Measurements from ENCODE around the gene FRMD3. TPM values are rescaled to one million over a fixed set of nuclear protein-coding genes. Genes with fewer than 3 reads are reported as not detected.

The FRMD3 gene
- total and polyA plus RNA-seq, 4 donors, result 0.16 to 0.75 (median 0.48) TPM

DNA sequence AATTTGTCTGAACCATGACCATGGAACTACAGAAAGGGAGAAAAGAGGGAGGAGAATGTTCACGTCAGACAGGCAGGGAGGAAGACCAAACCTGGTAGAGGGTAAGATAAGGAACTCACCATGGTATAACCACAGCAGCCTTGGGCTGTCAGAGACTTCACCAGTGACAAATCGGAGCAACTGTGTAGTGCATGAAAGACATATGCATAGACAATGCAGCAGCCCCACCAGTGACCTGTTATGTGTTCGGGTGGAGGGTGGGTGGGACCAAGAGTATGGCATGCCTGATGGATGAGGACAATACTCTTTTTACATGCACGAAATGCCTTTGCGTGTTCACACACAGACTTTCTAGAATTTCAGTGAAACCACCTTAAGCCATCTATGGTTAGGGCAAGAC is 253.5 kb downstream of the FRMD3 start:
- no peak for DNase-seq (ENCODE audit: low spot score)
- 87% methylated on average over 5 of the region's 5 CpGs for whole genome bisulfite sequencing
- H3K4me1 ChIP-seq (ENCODE audit: control insufficient read depth in 4 of 4, insufficient read depth in 4 of 4, low read length in 3 of 4), result peaks cover 0 to 2% (median 0%) of the 10 kb centered on the region in 4 donors

More for the DNA sequence above, 253.5 kb downstream of the FRMD3 start:
- H3K9ac ChIP-seq (ENCODE audit: low read depth in 1 of 2, low read length in 2 of 2), result no peak overlapping the region
- no peaks in the 10 kb centered on the region for H3K9me3 ChIP-seq (ENCODE audit: control insufficient read depth in 4 of 4, low read length in 3 of 4)
- TF ChIP-seq GABPA (IDR thresholded peaks at IDR 0.05 in 1 of 2, conservative IDR thresholded peaks at IDR 0.05 in 1 of 2), result no peak
- TF ChIP-seq, protein P1, sequence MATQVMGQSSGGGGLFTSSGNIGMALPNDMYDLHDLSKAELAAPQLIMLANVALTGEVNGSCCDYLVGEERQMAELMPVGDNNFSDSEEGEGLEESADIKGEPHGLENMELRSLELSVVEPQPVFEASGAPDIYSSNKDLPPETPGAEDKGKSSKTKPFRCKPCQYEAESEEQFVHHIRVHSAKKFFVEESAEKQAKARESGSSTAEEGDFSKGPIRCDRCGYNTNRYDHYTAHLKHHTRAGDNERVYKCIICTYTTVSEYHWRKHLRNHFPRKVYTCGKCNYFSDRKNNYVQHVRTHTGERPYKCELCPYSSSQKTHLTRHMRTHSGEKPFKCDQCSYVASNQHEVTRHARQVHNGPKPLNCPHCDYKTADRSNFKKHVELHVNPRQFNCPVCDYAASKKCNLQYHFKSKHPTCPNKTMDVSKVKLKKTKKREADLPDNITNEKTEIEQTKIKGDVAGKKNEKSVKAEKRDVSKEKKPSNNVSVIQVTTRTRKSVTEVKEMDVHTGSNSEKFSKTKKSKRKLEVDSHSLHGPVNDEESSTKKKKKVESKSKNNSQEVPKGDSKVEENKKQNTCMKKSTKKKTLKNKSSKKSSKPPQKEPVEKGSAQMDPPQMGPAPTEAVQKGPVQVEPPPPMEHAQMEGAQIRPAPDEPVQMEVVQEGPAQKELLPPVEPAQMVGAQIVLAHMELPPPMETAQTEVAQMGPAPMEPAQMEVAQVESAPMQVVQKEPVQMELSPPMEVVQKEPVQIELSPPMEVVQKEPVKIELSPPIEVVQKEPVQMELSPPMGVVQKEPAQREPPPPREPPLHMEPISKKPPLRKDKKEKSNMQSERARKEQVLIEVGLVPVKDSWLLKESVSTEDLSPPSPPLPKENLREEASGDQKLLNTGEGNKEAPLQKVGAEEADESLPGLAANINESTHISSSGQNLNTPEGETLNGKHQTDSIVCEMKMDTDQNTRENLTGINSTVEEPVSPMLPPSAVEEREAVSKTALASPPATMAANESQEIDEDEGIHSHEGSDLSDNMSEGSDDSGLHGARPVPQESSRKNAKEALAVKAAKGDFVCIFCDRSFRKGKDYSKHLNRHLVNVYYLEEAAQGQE (IDR thresholded peaks at IDR 0.05), result no peak
- no peak for TF ChIP-seq HNF4G (IDR thresholded peaks at IDR 0.05)
- TF ChIP-seq, protein P2, sequence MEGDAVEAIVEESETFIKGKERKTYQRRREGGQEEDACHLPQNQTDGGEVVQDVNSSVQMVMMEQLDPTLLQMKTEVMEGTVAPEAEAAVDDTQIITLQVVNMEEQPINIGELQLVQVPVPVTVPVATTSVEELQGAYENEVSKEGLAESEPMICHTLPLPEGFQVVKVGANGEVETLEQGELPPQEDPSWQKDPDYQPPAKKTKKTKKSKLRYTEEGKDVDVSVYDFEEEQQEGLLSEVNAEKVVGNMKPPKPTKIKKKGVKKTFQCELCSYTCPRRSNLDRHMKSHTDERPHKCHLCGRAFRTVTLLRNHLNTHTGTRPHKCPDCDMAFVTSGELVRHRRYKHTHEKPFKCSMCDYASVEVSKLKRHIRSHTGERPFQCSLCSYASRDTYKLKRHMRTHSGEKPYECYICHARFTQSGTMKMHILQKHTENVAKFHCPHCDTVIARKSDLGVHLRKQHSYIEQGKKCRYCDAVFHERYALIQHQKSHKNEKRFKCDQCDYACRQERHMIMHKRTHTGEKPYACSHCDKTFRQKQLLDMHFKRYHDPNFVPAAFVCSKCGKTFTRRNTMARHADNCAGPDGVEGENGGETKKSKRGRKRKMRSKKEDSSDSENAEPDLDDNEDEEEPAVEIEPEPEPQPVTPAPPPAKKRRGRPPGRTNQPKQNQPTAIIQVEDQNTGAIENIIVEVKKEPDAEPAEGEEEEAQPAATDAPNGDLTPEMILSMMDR (IDR thresholded peaks at IDR 0.05; ENCODE audit: low read depth, low read length, missing input control), result no peak
- TF ChIP-seq FOXA1 (IDR thresholded peaks at IDR 0.05), result no peak
- no peak for TF ChIP-seq JUND (IDR thresholded peaks at IDR 0.05)
- TF ChIP-seq, protein P3, sequence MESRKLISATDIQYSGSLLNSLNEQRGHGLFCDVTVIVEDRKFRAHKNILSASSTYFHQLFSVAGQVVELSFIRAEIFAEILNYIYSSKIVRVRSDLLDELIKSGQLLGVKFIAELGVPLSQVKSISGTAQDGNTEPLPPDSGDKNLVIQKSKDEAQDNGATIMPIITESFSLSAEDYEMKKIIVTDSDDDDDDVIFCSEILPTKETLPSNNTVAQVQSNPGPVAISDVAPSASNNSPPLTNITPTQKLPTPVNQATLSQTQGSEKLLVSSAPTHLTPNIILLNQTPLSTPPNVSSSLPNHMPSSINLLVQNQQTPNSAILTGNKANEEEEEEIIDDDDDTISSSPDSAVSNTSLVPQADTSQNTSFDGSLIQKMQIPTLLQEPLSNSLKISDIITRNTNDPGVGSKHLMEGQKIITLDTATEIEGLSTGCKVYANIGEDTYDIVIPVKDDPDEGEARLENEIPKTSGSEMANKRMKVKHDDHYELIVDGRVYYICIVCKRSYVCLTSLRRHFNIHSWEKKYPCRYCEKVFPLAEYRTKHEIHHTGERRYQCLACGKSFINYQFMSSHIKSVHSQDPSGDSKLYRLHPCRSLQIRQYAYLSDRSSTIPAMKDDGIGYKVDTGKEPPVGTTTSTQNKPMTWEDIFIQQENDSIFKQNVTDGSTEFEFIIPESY (IDR thresholded peaks at IDR 0.05), result no peak
- TF ChIP-seq FOXA2 (IDR thresholded peaks at IDR 0.05), result no peak
- TF ChIP-seq SP1 (IDR thresholded peaks at IDR 0.05), result no peak
- TF ChIP-seq HNF4A (conservative IDR thresholded peaks at IDR 0.05), result no peak
- no peak for TF ChIP-seq YY1 (IDR thresholded peaks at IDR 0.05)
- TF ChIP-seq, protein P4, sequence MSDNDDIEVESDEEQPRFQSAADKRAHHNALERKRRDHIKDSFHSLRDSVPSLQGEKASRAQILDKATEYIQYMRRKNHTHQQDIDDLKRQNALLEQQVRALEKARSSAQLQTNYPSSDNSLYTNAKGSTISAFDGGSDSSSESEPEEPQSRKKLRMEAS (IDR thresholded peaks at IDR 0.05), result no peak
- TF ChIP-seq NR2F2 (IDR thresholded peaks at IDR 0.05), result no peak
- TF ChIP-seq, protein P5, sequence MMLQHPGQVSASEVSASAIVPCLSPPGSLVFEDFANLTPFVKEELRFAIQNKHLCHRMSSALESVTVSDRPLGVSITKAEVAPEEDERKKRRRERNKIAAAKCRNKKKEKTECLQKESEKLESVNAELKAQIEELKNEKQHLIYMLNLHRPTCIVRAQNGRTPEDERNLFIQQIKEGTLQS (IDR thresholded peaks at IDR 0.05), result no peak
- no peak for TF ChIP-seq EGR1 (IDR thresholded peaks at IDR 0.05; ENCODE audit: low read depth in 2 of 2)
- no peak for TF ChIP-seq TAF1 (conservative IDR thresholded peaks at IDR 0.05)
- TF ChIP-seq RAD21 (IDR thresholded peaks at IDR 0.05), result no peak
- TF ChIP-seq RXRA (IDR thresholded peaks at IDR 0.05), result no peak
- H3K36me3 ChIP-seq (ENCODE audit: control insufficient read depth in 4 of 4, insufficient read depth in 3 of 4, low read depth in 1 of 4, low read length in 3 of 4), result no peaks in the 10 kb centered on the region
- no peak overlapping the region for H3K4me3 ChIP-seq (ENCODE audit: low read depth in 1 of 3, low read length in 3 of 3)
- no peaks in the 10 kb centered on the region for H3K27me3 ChIP-seq (ENCODE audit: control insufficient read depth in 4 of 4, insufficient read depth in 4 of 4, low read length in 3 of 4)
- no peak overlapping the region for H3K27ac ChIP-seq (ENCODE audit: low read depth in 1 of 2, low read length in 2 of 2)
